ENCODE results near the gene PDGFC.

Gene PDGFC

GRCh38 chr4:156974264-156974663 is 2.7 kb upstream of the PDGFC start:
- Histone ChIP-seq H2AFZ (ENCODE audit: low read depth) (no peak overlapping the region), H3K9ac (no peak overlapping the region), H3K79me2 (ENCODE audit: insufficient read depth, low read depth) (peaks cover 13% of the 10 kb centered on the region), H3K4me2 (peak overlapping the region; percentile 34; the same call in 1 of the 2 replicates), H3K27ac (no peak overlapping the region), H3K36me3 (ENCODE audit: insufficient read depth) (no peaks in the 10 kb centered on the region), H4K20me1 (ENCODE audit: insufficient read depth) (no peaks in the 10 kb centered on the region), H3K4me1 (ENCODE audit: low read depth, poor library complexity, severe bottlenecking) (peaks cover 37% of the 10 kb centered on the region), H3K4me3 (IDR thresholded peaks at IDR 0.05; ENCODE audit: insufficient read depth, low read depth, low read length) (no peak overlapping the region), H3K27me3 (ENCODE audit: insufficient read depth, low read depth) (no peaks in the 10 kb centered on the region)
- TF ChIP-seq CTCF (conservative IDR thresholded peaks at IDR 0.05; ENCODE audit: low read depth, low read length) = no peak

GRCh38 chr4:156972379-156973015 is 898 bp upstream of the PDGFC start:
- Histone ChIP-seq H3K4me2 (peak overlapping the region; percentile 98), H3K27ac (peak overlapping the region; percentile 83), H2AFZ (ENCODE audit: low read depth) (peak overlapping the region; percentile 77), H3K36me3 (ENCODE audit: insufficient read depth) (no peaks in the 10 kb centered on the region), H3K79me2 (ENCODE audit: insufficient read depth, low read depth) (peaks cover 31% of the 10 kb centered on the region), H3K4me1 (ENCODE audit: low read depth, poor library complexity, severe bottlenecking) (peaks cover 54% of the 10 kb centered on the region), H4K20me1 (ENCODE audit: insufficient read depth) (no peaks in the 10 kb centered on the region), H3K4me3 (IDR thresholded peaks at IDR 0.05; ENCODE audit: insufficient read depth, low read depth, low read length) (no peak overlapping the region), H3K9ac (peak overlapping the region; percentile 85), H3K27me3 (ENCODE audit: insufficient read depth, low read depth) (no peaks in the 10 kb centered on the region)
- TF ChIP-seq CTCF (conservative IDR thresholded peaks at IDR 0.05; ENCODE audit: low read depth, low read length) = no peak

- Histone ChIP-seq H3K36me3 (ENCODE audit: insufficient read depth) (no peaks in the 10 kb centered on the region), H3K4me2 (peak overlapping the region; percentile 85; the same call in 1 of the 2 replicates), H3K9ac (peak overlapping the region; percentile 85), H3K4me3 (IDR thresholded peaks at IDR 0.05; ENCODE audit: insufficient read depth, low read depth, low read length) (no peak overlapping the region), H3K27me3 (ENCODE audit: insufficient read depth, low read depth) (no peaks in the 10 kb centered on the region), H3K27ac (peak overlapping the region; percentile 83), H2AFZ (ENCODE audit: low read depth) (peak overlapping the region; percentile 77), H4K20me1 (ENCODE audit: insufficient read depth) (no peaks in the 10 kb centered on the region), H3K79me2 (ENCODE audit: insufficient read depth, low read depth) (peaks cover 42% of the 10 kb centered on the region), H3K4me1 (ENCODE audit: low read depth, poor library complexity, severe bottlenecking) (peaks cover 55% of the 10 kb centered on the region)
- 0 out of 2 replicates have a peak, but pooled peaks have one; percentile 16 for TF ChIP-seq CTCF (conservative IDR thresholded peaks at IDR 0.05; ENCODE audit: low read depth, low read length)
Measured at GRCh38 chr4:156971165-156971675, 379 bp downstream of the PDGFC start.

- peak overlapping the region; percentile 77 for H2AFZ ChIP-seq (ENCODE audit: low read depth)
- H3K27ac ChIP-seq = peak overlapping the region; percentile 83
- H3K9ac ChIP-seq = peak overlapping the region; percentile 85
- no peaks in the 10 kb centered on the region for H3K36me3 ChIP-seq (ENCODE audit: insufficient read depth)
- no peaks in the 10 kb centered on the region for H3K27me3 ChIP-seq (ENCODE audit: insufficient read depth, low read depth)
- peaks cover 54% of the 10 kb centered on the region for H3K4me1 ChIP-seq (ENCODE audit: low read depth, poor library complexity, severe bottlenecking)
- H3K79me2 ChIP-seq (ENCODE audit: insufficient read depth, low read depth) = peaks cover 44% of the 10 kb centered on the region
- no peaks in the 10 kb centered on the region for H4K20me1 ChIP-seq (ENCODE audit: insufficient read depth)
- peak overlapping the region; percentile 85 for H3K4me2 ChIP-seq
- no peak overlapping the region for H3K4me3 ChIP-seq (IDR thresholded peaks at IDR 0.05; ENCODE audit: insufficient read depth, low read depth, low read length)
- peak; percentile 37; the same call in 1 of the 2 replicates for TF ChIP-seq CTCF (conservative IDR thresholded peaks at IDR 0.05; ENCODE audit: low read depth, low read length)
Measured at GRCh38 chr4:156970501-156971164, 966 bp downstream of the PDGFC start.
